Stimulated activated CD4-positive, alpha-beta T cell treated with anti-CD3 and anti-CD28 coated beads, Interleukin-15, amount 100 ng/mL, for 1 hour (primary cell): ENCODE data around the gene SERPIND1.

ENCODE experiments used
- DNase-seq, 2 donors: peaks; one replicate each; pipeline ENCODE4 v3.0.0-alpha.2; 2020; ENCODE audit warnings: low read depth in 1 of 2, low spot score in 1 of 2

Gene SERPIND1

GRCh38 chr22:20774882-20775281 is 969 bp downstream of the SERPIND1 start:
- no peak for DNase-seq

GRCh38 chr22:20775342-20775895 is 1.5 kb downstream of the SERPIND1 start:
- DNase-seq, result no peak

DNA sequence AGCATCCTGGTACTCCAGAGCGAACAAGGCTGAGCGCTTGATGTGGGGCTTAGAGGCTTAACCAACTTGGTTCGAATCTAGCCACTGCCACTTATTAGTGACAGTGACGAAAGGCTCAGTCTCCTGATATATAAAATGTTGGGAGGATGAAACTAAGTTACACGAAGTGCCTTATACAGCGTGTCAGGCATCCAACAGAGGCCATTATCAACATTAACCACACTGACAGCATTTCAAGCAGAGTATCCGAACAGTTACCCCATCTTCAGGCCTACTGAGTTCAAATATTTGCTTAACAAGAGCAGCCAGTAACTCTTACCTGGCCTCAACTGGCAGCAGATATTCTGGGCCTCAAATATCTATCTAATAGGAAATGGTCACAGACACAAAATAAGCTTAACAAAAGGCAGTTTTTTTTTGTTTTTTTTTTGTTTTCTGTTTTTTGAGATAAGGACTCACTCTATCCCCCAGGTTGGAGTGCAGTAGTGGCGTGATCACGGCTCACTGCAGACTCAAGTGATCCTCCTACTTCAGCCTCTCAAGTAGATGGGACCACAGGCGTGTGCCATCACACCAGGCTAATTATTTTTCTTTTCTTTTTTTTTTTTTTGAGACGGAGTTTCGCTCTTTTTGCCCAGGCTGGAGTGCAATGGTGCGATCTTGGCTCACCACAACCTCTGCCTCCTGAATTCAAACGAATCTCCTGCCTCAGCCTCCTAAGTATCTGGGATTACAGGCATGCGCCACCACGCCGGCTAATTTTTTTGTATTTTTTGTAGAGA is 2.9 kb downstream of the SERPIND1 start:
- DNase-seq, result no peak

GRCh38 chr22:20777420-20778177 is 3.7 kb downstream of the SERPIND1 start:
- DNase-seq, result no peak

- DNase-seq, result no peak
These were observed 5.3 kb downstream of the SERPIND1 start for GRCh38 chr22:20779014-20779817.

GRCh38 chr22:20779818-20780158 is 5.9 kb downstream of the SERPIND1 start:
- no peak for DNase-seq

- DNase-seq, result no peak
These were observed 7.5 kb downstream of the SERPIND1 start for GRCh38 chr22:20781272-20781990.

DNA sequence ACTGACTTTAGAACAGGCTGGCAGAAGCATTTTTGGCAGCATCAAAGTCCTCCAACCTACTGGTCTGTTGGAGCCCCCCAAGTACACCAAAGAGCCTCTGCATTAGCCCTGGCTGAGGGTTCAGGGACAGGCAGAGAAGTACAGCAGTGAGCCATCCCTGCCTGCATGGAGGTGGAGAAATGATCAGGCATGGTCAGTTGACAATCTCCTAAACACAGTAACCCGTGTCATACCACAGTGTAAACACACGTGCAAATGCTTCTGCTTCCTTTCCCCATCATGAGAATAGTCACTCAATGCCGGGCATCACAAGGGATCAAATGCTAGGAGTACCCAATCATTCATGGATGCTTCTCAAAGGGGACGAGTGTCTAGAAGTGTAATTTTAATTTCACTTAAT is 8.2 kb downstream of the SERPIND1 start:
- DNase-seq, result no peak

DNA sequence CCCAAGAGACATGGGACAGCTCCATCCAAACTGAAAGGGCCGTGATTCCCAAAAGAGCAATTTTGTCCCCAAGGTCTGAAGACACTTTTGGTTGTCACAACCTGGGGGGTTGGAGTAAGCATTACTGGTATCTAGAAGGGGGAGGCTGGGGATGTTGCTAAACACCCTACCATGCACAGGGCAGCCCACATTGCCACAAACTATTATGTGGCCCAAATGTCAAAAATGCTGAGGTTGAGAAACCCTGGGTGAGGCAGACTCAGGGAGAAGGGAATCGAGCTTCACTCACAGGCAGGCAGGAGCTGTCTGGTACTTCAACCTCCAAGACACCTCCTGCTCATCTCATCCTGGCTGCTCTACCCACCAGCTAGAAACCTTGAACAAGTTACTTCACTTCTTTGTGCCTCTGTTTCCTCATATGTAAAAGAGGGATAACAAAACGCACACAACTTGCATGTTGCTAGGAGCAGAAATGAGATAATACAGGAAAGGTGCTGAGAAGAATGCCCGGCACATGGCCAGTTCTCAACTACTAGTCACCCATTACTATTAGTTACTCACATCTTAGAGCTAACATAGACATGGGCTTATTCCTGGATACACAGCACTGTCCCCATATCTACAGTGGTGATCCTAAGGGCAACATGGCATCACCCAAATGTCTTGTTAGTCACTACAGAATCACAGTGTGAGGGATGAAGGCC is 8.8 kb downstream of the SERPIND1 start:
- DNase-seq, result no peak

- no peak for DNase-seq
These were observed 9.4 kb downstream of the SERPIND1 start for GRCh38 chr22:20783300-20783673.

DNA sequence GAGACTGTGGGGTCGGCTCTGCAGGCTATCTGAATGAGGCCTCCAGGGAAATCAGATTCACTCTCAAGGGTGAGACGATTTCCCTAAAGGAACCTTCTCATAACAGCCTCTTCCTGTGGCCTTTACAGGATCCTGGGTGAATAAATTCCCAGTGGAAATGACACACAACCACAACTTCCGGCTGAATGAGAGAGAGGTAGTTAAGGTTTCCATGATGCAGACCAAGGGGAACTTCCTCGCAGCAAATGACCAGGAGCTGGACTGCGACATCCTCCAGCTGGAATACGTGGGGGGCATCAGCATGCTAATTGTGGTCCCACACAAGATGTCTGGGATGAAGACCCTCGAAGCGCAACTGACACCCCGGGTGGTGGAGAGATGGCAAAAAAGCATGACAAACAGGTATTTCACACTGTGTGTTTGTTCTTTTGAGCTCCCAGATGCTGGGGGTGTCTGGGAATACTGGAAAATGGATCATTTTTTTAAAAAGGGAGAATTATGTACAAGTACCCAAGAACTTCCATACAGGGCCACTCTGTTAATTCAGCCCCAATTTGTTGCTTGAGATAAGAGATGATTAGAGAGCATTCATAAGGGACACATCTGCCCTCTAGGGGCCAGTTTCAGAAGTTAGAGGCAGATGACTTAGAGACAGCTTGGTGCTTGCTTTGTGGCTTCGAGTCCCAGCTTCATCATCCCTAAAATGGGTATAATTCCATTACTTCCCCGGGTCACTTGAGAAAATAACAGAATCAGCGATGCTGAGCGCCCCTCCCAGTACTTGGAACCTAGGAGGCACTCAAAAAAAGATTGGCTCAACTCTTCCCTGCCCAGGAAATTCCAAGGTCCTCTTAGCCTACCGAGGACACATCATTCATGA is 10.2 kb downstream of the SERPIND1 start:
- DNase-seq, result no peak

DNA sequence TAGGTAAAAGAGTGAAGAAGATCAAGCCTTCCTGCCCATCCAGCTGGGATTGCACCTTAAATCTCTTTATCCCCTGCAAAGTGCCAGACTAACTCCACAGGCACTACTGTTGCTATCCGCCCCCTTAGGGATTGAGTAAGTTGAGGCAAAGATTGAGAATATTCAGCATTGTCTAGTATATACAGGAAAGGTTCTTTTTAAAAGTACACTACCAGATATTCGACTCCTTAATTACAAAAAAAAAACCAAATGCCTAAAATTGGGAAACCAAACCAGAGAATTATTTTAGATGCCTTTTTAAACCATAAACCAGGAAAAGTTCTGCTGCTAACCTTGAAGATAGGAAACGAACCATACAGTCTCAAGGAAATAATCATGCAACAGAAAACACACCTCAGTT is 11.5 kb downstream of the SERPIND1 start:
- DNase-seq, result no peak

GRCh38 chr22:20786048-20786447 is 12.1 kb downstream of the SERPIND1 start:
- no peak for DNase-seq

GRCh38 chr22:20786536-20786979 is 12.6 kb downstream of the SERPIND1 start:
- DNase-seq, result no peak

GRCh38 chr22:20787223-20787622 is 13.3 kb downstream of the SERPIND1 start:
- DNase-seq, result no peak

DNA sequence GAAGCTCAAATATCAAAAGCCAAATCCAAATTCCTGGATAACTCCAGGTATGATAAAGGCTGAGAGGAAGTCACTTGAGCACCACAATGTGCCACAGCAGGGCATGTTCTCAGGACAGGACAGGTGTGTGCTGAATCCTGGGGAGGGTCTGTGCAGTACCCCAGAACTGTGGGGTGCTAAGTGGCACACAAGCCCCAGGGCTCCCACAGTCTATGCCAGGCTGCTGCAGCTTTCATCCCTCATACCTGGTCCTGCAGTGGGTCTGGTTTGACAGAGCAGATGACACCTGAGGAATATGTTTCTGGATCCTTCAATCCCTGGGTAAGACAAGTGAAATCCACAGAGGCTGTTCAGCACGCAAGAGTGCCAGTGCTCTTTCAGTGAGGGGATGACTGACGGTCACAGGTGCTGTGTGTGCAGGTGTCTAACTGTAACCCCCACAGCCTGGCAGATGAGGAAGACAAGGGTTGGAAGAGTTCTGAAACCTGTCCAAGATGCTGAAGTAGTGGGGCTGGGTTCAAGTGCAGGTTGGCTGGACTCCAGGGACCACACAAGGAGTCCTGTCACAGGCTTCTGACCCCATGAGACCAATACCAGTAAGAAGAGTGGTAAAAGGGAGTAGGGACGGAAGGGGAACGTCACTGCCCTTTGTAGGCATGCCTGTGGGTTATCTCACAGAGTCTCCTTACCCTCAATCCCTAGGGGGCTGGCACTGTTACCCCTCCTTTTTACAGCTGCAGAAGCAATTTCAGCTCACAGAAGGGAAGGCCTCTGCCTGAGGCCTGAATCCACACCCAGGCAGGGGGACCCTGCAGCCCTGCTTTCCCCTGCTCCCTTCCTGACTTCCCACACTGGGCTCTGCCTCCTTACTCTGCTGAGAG is 14.1 kb downstream of the SERPIND1 start:
- no peak for DNase-seq

DNA sequence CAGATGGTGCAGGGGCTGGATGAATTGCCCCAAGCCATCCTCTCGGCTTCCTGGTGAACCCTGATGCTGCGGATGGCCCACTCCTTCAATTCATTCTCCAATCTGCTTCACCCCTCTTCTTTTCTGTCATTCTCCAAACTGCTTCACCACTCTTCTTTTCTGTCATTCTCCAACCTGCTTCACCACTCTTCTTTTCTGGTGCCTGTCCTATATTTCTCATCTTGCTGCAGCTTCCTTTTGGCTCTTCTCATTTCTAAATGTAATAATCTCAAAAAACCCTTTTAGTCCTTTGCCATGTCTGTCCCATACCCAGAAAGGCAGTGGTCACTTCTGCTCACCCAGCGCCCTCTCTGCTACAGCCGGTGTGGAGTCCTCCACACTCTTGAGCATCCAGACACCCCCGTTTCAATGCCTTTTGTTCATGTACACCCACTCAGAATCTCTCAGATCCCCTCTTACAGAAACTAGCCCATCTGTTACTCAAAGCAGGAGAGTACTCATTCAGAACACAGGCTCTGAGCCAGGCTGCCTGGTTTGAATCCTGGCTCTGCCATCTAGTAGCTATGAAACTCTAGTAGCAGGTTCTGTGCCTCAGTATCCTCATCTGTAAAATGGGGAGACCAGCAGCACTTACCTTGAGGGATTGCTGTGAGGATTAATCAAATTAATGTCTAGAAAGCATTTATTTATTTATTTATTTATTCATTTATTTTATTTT is 14.9 kb downstream of the SERPIND1 start:
- no peak for DNase-seq
